ENCODE measurements around the gene RAB3GAP2. TPM values are rescaled to one million over a fixed set of nuclear protein-coding genes. Genes with fewer than 3 reads are reported as not detected.

Gene RAB3GAP2
- total RNA-seq, 4 donors from 2014 or later = 13.8 to 28.0 (median 20.4) TPM

DNA sequence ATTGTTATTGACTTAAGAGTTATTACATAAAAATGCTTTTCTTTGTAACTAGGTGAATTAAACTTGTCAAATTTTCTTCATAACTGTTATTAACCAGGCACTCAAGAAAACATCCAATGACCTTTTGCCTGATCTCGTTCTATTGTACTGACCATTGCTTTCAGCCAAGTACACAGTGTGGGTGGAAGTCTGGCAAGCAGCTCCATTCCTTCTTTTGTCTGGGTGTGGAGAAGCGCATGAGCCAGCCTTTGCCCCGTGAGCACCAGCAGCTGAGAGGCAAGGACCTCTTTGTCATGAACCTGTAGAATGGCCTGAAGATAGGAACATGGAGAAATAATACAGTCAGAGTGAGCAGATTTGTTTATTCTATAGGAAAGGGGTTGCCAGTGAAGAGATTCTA, 120.8 kb downstream of the RAB3GAP2 start:
- WGBS, 2 donors = 34 to 54% methylated on average over 3 of the region's 3 CpGs
- H3K27me3 ChIP-seq = no peaks in the 10 kb centered on the region
- TF ChIP-seq POLR2A (IDR thresholded peaks at IDR 0.05) (no peak), CTCF (IDR thresholded peaks at IDR 0.05) (no peak)
- H3K36me3 ChIP-seq = peaks cover 0 to 96% (median 4%) of the 10 kb centered on the region in 3 donors
- DNase-seq = no peak
- intact Hi-C loops (cut with DNase I) = no loop called here
- H3K4me3 ChIP-seq = no peak overlapping the region
- H3K9me3 ChIP-seq = no peaks in the 10 kb centered on the region
- peaks cover 0 to 7% (median 0%) of the 10 kb centered on the region in 3 donors for H3K4me1 ChIP-seq
- H3K27ac ChIP-seq = no peak overlapping the region

DNA sequence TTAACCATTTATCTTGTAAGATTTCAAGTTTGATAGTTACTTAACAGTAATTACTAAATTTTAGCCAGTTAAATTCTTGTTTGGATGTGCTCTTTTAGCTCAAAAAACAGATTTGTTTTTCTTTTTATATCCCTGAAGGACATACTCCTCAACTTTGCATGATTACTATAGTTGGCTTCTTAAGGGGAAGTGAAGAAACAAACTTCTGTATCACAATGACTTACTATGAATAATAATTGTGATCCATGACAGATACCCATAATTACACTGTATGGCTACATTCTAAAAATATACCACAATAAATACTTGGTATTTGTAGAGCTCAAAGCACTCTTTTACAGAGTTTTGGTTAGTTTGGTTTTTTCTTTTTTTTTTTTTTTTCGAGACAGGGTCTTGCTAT, 122.5 kb downstream of the RAB3GAP2 start:
- no peak for DNase-seq
- WGBS, 2 donors = 91 to 100% methylated on average over 1 of the region's 1 CpG
- Histone ChIP-seq H3K36me3 (peaks cover 0 to 96% (median 0%) of the 10 kb centered on the region in 3 donors), H3K4me3 (no peak overlapping the region), H3K9me3 (no peaks in the 10 kb centered on the region), H3K27ac (peak overlapping the region in 1 of 4 donors; percentile 14), H3K4me1 (peaks cover 0 to 7% (median 0%) of the 10 kb centered on the region in 3 donors), H3K27me3 (no peaks in the 10 kb centered on the region)
- intact Hi-C loops (cut with DNase I) = no loop called here
- TF ChIP-seq CTCF (IDR thresholded peaks at IDR 0.05) (no peak), POLR2A (IDR thresholded peaks at IDR 0.05) (no peak)

- Histone ChIP-seq H3K4me1 (no peaks in the 10 kb centered on the region), H3K4me3 (no peak overlapping the region), H3K27me3 (no peaks in the 10 kb centered on the region), H3K9me3 (no peaks in the 10 kb centered on the region), H3K27ac (no peak overlapping the region), H3K36me3 (peaks cover 0 to 99% (median 1%) of the 10 kb centered on the region in 3 donors)
- TF ChIP-seq POLR2A (IDR thresholded peaks at IDR 0.05) (no peak), CTCF (IDR thresholded peaks at IDR 0.05) (no peak)
- intact Hi-C loops (cut with DNase I) = no loop called here
- no peak for DNase-seq
- 85 to 94% methylated on average over 5 of the region's 5 CpGs for WGBS, 2 donors
These were observed 128.2 kb downstream of the RAB3GAP2 start for GRCh38 chr1:220144051-220144450.

DNA sequence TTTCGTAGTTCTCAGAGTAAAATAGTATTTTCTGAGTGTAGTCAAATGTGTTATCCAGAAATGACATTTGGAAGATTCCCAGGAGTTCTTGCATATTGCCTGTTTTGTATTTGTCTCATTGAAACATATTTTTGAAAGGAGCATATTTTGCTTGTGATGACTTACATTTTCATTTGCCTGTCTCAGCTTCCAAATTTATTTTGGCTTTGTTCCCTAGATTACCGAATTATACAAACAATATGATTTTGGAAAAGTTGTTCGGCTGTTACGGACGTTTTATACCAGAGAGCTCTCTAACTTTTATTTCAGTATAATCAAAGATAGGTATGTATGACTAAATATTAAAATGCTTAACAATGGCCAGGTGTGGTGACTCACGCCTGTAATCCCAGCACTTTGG, 132.3 kb downstream of the RAB3GAP2 start:
- Histone ChIP-seq H3K4me3 (no peak overlapping the region), H3K9me3 (no peaks in the 10 kb centered on the region), H3K27ac (no peak overlapping the region), H3K4me1 (peaks cover 0 to 7% (median 0%) of the 10 kb centered on the region in 3 donors), H3K36me3 (peaks cover 0 to 100% (median 16%) of the 10 kb centered on the region in 3 donors), H3K27me3 (no peaks in the 10 kb centered on the region)
- TF ChIP-seq CTCF (IDR thresholded peaks at IDR 0.05) (no peak), POLR2A (IDR thresholded peaks at IDR 0.05) (no peak)
- intact Hi-C loops (cut with DNase I) = no loop called here
- WGBS, 2 donors = 72 to 80% methylated on average over 6 of the region's 6 CpGs
- DNase-seq = no peak

DNA sequence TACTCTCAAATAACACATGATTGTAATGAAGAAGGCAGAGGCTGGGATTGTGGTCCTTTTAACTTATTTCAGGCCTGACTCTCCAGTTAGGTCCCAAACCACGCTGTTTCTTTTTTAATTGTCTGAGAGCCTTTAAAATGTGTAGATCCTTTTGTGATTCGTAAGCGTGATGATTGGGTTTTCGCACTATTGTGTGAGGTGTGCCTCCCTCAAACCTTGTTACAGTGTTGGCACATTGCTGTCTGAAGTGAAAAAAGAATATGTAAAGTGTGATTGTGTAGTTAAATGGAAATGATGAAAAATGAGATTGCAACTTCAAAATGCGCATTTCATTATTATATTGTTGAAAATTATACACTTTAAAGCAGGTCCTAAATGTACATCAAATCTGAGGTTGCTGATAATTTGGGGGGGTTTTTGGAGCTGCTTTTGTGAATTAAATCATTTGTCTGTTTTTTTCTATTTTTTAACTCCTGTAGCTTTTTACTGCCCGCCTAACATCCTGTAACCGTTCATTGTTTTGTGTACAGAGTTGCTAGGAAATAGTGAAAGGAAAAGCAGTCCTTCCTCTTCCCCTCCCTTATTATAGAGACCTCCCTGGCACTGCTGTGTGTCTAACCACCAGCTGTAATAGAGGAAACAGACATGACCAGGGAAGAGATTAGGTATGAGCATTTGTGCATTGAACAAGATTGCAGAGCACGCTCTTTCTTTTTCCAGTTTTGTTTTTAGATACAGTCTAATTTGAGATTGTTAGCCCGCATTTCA, 135.1 kb downstream of the RAB3GAP2 start:
- H3K4me3 ChIP-seq = no peak overlapping the region
- peaks cover 0 to 7% (median 0%) of the 10 kb centered on the region in 3 donors for H3K4me1 ChIP-seq
- TF ChIP-seq CTCF (IDR thresholded peaks at IDR 0.05) (no peak), POLR2A (IDR thresholded peaks at IDR 0.05) (no peak)
- DNase-seq = no peak
- H3K27me3 ChIP-seq = no peaks in the 10 kb centered on the region
- H3K36me3 ChIP-seq = peaks cover 0 to 100% (median 16%) of the 10 kb centered on the region in 3 donors
- no peaks in the 10 kb centered on the region for H3K9me3 ChIP-seq
- intact Hi-C loops (cut with DNase I) = no loop called here
- peak overlapping the region in 1 of 4 donors; percentile 45 for H3K27ac ChIP-seq
- 61 to 72% methylated on average over 9 of the region's 9 CpGs for WGBS, 2 donors

Measured in esophagus squamous epithelium (tissue), 5 donors.